ENCODE data around the gene ADNP.
"Not testable (repeated sequence)": the region's sequence is repeated elsewhere in the genome, so short reads cannot be mapped to it uniquely, and the experiment has no call there.

DNA sequence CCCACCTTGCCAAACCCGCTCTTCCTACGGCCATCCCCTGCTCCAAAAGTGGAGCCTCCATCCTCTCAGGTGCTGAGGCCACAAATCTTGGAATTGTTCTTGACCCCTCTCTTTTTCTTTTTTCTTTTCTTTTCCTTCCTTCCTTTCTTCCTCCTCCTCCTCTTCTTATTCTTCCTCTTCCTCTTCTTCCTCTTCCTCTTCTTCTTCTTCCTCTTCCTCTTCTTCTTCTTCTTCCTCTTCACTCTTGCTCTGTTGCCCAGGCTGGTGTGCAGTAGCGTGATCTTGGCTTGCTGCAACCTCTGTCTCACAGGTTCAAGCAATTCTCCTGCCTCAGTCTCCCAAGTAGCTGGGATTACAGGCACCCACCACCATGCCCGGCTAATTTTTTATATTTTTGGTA is 47.3 kb upstream of the ADNP start:
- TF ChIP-seq, protein P1, sequence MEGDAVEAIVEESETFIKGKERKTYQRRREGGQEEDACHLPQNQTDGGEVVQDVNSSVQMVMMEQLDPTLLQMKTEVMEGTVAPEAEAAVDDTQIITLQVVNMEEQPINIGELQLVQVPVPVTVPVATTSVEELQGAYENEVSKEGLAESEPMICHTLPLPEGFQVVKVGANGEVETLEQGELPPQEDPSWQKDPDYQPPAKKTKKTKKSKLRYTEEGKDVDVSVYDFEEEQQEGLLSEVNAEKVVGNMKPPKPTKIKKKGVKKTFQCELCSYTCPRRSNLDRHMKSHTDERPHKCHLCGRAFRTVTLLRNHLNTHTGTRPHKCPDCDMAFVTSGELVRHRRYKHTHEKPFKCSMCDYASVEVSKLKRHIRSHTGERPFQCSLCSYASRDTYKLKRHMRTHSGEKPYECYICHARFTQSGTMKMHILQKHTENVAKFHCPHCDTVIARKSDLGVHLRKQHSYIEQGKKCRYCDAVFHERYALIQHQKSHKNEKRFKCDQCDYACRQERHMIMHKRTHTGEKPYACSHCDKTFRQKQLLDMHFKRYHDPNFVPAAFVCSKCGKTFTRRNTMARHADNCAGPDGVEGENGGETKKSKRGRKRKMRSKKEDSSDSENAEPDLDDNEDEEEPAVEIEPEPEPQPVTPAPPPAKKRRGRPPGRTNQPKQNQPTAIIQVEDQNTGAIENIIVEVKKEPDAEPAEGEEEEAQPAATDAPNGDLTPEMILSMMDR (conservative IDR thresholded peaks at IDR 0.05; ENCODE audit: low read depth in 2 of 2): not testable (repeated sequence)
- not testable (repeated sequence) for TF ChIP-seq POLR2AphosphoS5 (IDR thresholded peaks at IDR 0.05; ENCODE audit: low read depth); ZNF331 (CRISPR knock-in tag; IDR thresholded peaks at IDR 0.05; ENCODE audit: low read depth); CREB1 (CRISPR knock-in tag; IDR thresholded peaks at IDR 0.05; ENCODE audit: low read depth); EZH2phosphoT487 (IDR thresholded peaks at IDR 0.05; ENCODE audit: unreplicated experiment); EZH2 (IDR thresholded peaks at IDR 0.05; ENCODE audit: low read depth, unreplicated experiment); ZNF114 (CRISPR knock-in tag; IDR thresholded peaks at IDR 0.05); STAT1 (IDR thresholded peaks at IDR 0.05; ENCODE audit: unreplicated experiment)
- TF ChIP-seq, protein P2, sequence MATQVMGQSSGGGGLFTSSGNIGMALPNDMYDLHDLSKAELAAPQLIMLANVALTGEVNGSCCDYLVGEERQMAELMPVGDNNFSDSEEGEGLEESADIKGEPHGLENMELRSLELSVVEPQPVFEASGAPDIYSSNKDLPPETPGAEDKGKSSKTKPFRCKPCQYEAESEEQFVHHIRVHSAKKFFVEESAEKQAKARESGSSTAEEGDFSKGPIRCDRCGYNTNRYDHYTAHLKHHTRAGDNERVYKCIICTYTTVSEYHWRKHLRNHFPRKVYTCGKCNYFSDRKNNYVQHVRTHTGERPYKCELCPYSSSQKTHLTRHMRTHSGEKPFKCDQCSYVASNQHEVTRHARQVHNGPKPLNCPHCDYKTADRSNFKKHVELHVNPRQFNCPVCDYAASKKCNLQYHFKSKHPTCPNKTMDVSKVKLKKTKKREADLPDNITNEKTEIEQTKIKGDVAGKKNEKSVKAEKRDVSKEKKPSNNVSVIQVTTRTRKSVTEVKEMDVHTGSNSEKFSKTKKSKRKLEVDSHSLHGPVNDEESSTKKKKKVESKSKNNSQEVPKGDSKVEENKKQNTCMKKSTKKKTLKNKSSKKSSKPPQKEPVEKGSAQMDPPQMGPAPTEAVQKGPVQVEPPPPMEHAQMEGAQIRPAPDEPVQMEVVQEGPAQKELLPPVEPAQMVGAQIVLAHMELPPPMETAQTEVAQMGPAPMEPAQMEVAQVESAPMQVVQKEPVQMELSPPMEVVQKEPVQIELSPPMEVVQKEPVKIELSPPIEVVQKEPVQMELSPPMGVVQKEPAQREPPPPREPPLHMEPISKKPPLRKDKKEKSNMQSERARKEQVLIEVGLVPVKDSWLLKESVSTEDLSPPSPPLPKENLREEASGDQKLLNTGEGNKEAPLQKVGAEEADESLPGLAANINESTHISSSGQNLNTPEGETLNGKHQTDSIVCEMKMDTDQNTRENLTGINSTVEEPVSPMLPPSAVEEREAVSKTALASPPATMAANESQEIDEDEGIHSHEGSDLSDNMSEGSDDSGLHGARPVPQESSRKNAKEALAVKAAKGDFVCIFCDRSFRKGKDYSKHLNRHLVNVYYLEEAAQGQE (IDR thresholded peaks at IDR 0.05; ENCODE audit: unreplicated experiment): not testable (repeated sequence)
- TF ChIP-seq, protein P3, sequence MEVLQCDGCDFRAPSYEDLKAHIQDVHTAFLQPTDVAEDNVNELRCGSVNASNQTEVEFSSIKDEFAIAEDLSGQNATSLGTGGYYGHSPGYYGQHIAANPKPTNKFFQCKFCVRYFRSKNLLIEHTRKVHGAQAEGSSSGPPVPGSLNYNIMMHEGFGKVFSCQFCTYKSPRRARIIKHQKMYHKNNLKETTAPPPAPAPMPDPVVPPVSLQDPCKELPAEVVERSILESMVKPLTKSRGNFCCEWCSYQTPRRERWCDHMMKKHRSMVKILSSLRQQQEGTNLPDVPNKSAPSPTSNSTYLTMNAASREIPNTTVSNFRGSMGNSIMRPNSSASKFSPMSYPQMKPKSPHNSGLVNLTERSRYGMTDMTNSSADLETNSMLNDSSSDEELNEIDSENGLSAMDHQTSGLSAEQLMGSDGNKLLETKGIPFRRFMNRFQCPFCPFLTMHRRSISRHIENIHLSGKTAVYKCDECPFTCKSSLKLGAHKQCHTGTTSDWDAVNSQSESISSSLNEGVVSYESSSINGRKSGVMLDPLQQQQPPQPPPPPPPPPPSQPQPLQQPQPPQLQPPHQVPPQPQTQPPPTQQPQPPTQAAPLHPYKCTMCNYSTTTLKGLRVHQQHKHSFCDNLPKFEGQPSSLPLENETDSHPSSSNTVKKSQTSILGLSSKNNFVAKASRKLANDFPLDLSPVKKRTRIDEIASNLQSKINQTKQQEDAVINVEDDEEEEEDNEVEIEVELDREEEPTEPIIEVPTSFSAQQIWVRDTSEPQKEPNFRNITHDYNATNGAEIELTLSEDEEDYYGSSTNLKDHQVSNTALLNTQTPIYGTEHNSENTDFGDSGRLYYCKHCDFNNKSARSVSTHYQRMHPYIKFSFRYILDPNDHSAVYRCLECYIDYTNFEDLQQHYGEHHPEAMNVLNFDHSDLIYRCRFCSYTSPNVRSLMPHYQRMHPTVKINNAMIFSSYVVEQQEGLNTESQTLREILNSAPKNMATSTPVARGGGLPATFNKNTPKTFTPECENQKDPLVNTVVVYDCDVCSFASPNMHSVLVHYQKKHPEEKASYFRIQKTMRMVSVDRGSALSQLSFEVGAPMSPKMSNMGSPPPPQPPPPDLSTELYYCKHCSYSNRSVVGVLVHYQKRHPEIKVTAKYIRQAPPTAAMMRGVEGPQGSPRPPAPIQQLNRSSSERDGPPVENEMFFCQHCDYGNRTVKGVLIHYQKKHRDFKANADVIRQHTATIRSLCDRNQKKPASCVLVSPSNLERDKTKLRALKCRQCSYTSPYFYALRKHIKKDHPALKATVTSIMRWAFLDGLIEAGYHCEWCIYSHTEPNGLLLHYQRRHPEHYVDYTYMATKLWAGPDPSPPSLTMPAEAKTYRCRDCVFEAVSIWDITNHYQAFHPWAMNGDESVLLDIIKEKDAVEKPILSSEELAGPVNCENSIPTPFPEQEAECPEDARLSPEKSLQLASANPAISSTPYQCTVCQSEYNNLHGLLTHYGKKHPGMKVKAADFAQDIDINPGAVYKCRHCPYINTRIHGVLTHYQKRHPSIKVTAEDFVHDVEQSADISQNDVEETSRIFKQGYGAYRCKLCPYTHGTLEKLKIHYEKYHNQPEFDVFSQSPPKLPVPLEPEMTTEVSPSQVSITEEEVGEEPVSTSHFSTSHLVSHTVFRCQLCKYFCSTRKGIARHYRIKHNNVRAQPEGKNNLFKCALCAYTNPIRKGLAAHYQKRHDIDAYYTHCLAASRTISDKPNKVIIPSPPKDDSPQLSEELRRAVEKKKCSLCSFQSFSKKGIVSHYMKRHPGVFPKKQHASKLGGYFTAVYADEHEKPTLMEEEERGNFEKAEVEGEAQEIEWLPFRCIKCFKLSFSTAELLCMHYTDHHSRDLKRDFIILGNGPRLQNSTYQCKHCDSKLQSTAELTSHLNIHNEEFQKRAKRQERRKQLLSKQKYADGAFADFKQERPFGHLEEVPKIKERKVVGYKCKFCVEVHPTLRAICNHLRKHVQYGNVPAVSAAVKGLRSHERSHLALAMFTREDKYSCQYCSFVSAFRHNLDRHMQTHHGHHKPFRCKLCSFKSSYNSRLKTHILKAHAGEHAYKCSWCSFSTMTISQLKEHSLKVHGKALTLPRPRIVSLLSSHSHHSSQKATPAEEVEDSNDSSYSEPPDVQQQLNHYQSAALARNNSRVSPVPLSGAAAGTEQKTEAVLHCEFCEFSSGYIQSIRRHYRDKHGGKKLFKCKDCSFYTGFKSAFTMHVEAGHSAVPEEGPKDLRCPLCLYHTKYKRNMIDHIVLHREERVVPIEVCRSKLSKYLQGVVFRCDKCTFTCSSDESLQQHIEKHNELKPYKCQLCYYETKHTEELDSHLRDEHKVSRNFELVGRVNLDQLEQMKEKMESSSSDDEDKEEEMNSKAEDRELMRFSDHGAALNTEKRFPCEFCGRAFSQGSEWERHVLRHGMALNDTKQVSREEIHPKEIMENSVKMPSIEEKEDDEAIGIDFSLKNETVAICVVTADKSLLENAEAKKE (CRISPR knock-in tag; IDR thresholded peaks at IDR 0.05): not testable (repeated sequence)
- TF ChIP-seq, protein P4, sequence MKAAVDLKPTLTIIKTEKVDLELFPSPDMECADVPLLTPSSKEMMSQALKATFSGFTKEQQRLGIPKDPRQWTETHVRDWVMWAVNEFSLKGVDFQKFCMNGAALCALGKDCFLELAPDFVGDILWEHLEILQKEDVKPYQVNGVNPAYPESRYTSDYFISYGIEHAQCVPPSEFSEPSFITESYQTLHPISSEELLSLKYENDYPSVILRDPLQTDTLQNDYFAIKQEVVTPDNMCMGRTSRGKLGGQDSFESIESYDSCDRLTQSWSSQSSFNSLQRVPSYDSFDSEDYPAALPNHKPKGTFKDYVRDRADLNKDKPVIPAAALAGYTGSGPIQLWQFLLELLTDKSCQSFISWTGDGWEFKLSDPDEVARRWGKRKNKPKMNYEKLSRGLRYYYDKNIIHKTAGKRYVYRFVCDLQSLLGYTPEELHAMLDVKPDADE (IDR thresholded peaks at IDR 0.05): not testable (repeated sequence)
